Subcutaneous adipose tissue (tissue), 4 donors: Measurements from ENCODE around the gene ZXDC. TPM values are rescaled to one million over a fixed set of nuclear protein-coding genes. Genes with fewer than 3 reads are reported as not detected.

Source experiments
- total RNA-seq, 4 donors: library from RNA; depleted of rRNA; stranded (reverse); fragments of >200 nt; gene quantifications; one replicate each; pipeline ENCODE4 v1.1.0, GENCODE V29; 2016
- TF ChIP-seq, protein P1 (sequence below): fragments of 450-650 bp; IDR thresholded peaks from one replicate; pipeline ENCODE4 v1.5.1; 2016; ENCODE audit warnings: low read depth, mild to moderate bottlenecking, control low read depth, antibody characterized with exemption, moderate library complexity

The ZXDC gene
- total RNA-seq, 4 donors from 2014 or later, result 24.0 to 44.8 (median 26.3) TPM

DNA sequence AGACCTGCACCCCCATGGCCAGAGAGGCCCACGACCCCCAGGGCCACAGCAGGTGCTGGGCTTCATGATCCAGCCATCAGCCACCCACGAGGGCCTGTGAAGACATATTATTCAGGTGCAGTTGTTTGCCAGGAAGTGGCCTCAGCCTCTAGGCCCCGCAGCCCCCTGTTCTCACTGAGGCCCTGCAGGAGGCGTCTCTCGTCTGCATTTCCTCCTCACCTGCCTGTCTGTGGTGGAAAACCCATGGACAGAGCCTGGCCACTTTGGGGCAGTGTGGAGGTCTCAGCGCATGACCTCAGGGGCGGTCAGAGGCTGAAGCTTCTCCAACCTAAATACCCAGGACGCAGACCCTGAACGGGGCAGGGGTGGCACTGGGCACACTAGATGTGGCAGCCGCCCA lies 23.2 kb upstream of the ZXDC start:
- TF ChIP-seq, protein P1, sequence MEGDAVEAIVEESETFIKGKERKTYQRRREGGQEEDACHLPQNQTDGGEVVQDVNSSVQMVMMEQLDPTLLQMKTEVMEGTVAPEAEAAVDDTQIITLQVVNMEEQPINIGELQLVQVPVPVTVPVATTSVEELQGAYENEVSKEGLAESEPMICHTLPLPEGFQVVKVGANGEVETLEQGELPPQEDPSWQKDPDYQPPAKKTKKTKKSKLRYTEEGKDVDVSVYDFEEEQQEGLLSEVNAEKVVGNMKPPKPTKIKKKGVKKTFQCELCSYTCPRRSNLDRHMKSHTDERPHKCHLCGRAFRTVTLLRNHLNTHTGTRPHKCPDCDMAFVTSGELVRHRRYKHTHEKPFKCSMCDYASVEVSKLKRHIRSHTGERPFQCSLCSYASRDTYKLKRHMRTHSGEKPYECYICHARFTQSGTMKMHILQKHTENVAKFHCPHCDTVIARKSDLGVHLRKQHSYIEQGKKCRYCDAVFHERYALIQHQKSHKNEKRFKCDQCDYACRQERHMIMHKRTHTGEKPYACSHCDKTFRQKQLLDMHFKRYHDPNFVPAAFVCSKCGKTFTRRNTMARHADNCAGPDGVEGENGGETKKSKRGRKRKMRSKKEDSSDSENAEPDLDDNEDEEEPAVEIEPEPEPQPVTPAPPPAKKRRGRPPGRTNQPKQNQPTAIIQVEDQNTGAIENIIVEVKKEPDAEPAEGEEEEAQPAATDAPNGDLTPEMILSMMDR, result no peak

DNA sequence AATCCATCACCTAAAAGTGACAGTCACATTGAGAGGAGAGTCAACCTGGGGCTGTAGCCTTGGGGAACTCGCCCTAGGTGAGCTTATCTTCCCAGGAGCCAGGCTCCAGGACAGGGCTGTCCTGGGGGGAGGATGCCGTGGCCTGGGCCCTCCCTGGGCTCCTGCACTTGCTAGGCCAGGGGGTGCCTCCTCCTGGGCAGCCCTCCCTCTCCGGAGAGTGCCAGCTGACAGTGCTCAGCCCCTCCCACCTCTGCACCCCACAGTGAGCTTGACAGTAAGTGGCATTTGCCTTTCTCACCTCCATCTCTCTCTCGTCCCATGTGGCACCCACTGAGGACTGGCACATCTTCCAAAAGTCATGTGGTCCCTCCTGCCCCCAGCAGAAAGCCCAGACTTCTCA lies 22.8 kb upstream of the ZXDC start:
- TF ChIP-seq, protein P1, result no peak

GRCh38 chr3:126497956-126498355 lies 22.3 kb upstream of the ZXDC start:
- TF ChIP-seq, protein P1, result no peak

DNA sequence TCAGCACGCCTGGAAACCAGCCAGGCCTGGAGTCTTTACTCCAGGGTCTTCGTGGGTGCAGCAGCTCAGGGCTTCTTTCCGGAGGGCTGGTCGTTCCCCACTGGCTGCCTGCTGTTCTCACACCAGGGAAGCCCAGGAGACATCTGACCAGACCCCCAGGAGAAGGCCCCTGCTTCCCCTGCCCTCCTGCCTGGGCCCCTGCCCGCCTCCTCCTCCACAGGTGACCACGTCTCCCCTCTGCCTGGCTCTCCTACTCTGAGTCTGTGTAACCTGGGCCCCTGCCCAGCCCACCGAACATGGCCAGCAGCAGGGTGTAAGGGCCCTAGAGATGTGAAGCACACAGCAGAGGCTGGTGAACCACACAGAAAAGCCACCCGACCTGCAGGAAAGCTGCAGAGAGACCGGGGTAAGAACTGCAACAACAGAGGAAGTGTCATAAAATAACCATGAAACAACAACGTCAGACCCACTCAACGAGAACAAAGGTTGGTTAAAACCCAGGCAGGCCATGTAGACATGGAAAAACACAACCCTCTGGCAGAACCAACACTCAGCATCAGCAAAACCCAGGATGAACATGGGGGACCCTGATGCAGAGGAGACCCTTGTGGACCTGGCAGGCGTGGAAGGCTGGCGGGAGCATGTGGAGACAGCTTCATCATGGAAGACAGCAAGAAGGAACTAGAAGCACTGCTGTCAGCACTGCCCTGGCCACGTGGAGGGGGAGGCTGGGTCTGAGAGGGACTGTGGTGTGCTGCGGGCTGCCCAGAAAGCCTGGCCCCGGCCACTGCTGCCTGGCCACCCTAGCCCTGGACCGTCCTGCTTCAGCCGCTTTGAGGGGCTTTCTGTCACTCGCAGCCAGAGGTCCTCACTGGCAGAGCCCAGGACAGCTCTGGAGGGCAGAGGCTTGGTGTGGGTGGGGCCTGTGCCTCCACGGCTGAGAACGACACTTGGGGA lies 21.5 kb upstream of the ZXDC start:
- TF ChIP-seq, protein P1, result no peak

DNA sequence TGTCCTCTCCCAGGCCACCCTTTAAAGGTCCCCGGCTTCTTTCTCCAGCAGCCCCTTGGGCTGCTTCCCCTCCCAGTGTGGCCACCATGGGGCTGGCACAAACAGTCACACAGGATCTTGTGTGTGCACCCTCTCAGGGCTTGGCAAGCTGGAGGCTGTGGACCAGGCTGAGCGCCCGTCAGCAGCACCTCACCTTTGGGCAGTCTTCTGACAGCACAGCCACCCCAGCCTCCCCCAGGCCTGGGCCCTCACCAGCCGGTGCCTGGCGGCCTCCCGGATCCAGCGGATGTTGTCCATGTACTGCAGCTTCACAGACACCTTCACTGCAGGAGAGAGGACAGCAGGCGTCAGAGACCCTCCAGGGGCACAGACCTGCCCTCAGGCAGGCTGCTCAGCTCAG lies 20.1 kb upstream of the ZXDC start:
- TF ChIP-seq, protein P1, result no peak

- TF ChIP-seq, protein P1, result no peak
Measured at GRCh38 chr3:126494970-126495230, 19.2 kb upstream of the ZXDC start.

DNA sequence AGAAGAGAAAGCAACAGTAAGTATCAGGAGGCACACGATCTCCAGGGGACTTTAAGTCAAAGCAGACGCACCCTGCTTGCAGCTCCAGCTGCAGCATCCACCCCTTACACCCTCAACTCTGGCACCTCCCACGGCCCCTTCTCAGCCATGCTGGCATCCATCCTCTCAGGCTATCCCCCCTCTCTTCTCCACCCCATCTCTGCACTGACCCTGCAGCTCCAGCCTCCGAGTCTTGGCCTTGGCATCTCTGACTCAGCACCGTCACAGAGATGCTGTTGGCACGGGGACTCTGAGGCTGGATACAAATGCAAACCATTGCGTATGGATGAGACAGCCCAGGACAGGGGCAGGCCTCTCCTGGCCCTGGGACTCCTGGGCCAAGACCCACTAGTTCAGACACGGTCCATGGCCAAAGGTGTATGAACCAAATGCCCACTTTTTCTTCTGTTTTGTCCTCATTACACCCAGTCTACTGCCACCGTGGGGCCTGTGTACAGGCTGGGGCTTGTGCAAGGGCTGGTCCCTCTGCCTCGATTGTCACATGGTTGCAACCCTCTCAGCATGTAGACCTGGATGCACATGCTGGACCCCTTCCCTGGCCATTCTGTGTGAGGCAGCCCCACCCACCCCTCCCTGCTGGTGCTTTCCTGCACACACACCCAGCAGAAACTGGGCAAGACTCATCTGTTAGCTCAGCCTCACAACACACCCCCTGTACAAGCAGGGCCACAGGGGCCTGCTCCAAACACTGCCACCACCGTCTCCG lies 18.7 kb upstream of the ZXDC start:
- TF ChIP-seq, protein P1, result no peak
